HepG2 (cell line): ENCODE measurements around the gene ELL. TPM values are rescaled to one million over a fixed set of nuclear protein-coding genes. Genes with fewer than 3 reads are reported as not detected.

Experiments used
- BHLHE40 ChIP-seq: IDR thresholded peaks from 2 replicates; pipeline ENCODE4 v1.6.1; 2011; ENCODE audit warnings: low read length, improper control_type of control experiment
- ELF1 ChIP-seq: sonication (generic); formaldehyde crosslinking; IDR thresholded peaks from 2 replicates; pipeline ENCODE4 v1.4.0; 2020; ENCODE audit warnings: missing genetic modification reagents
- FOXC1 ChIP-seq: sonication (generic); formaldehyde crosslinking; IDR thresholded peaks from 2 replicates; pipeline ENCODE4 v1.8.0; 2022; ENCODE audit warnings: mild to moderate bottlenecking, missing genetic modification reagents, borderline replicate concordance
- ISL2 ChIP-seq: sonication (generic); formaldehyde crosslinking; IDR thresholded peaks from 2 replicates; pipeline ENCODE4 v1.5.0; 2020; ENCODE audit warnings: missing genetic modification reagents
- MAFF ChIP-seq: IDR thresholded peaks from 2 replicates; pipeline ENCODE4 v1.6.1; 2011; ENCODE audit warnings: low read depth, low read length, improper control_type of control experiment
- NR2F2 ChIP-seq: IDR thresholded peaks from 2 replicates; pipeline ENCODE4 v1.6.1; 2012; ENCODE audit warnings: low read depth, inconsistent platforms, borderline replicate concordance
- NR3C1 ChIP-seq: sonication (generic); formaldehyde crosslinking; IDR thresholded peaks from 2 replicates; pipeline ENCODE4 v1.4.0; 2020; ENCODE audit warnings: missing genetic modification reagents
- NRL ChIP-seq: sonication (generic); formaldehyde crosslinking; IDR thresholded peaks from 2 replicates; pipeline ENCODE4 v1.5.0; 2020; ENCODE audit warnings: missing genetic modification reagents, mild to moderate bottlenecking, moderate library complexity, borderline replicate concordance
- SNRNP70 ChIP-seq: fragments of 200-400 bp; formaldehyde crosslinking; IDR thresholded peaks from 2 replicates; pipeline ENCODE4 v1.6.1; 2017; ENCODE audit warnings: mild to moderate bottlenecking, low read depth, low read length, moderate library complexity
- SP5 ChIP-seq: IDR thresholded peaks from 2 replicates; pipeline ENCODE4 v1.6.1; 2016; ENCODE audit warnings: low read depth, borderline replicate concordance
- ZMYM2 ChIP-seq: sonication (generic); formaldehyde crosslinking; IDR thresholded peaks from 2 replicates; pipeline ENCODE4 v1.8.0; 2022; ENCODE audit warnings: mild to moderate bottlenecking, missing genetic modification reagents
- ZNF326 ChIP-seq: sonication (generic); formaldehyde crosslinking; IDR thresholded peaks from 2 replicates; pipeline ENCODE4 v1.4.0; 2020; ENCODE audit warnings: missing genetic modification reagents, borderline replicate concordance
- ZNF563 ChIP-seq: sonication (generic); formaldehyde crosslinking; IDR thresholded peaks from 2 replicates; pipeline ENCODE4 v1.8.0; 2022; ENCODE audit warnings: mild to moderate bottlenecking, moderate library complexity, missing genetic modification reagents
- polyA plus RNA-seq, 8 experiments: library from polyadenylated mRNA; depleted of rRNA in 3 of 8; stranded (reverse) in 7 of 8; unstranded in 1 of 8; fragments of >200 nt; fragmentation: Illumina TruSeq in 4 of 8; extraction: Trizol in 4 of 8; gene quantifications; 2 replicates each; pipeline versions ENCODE4 v1.2.1 to v1.2.3, GENCODE V29; 2011 to 2016; ENCODE audit warnings: low read depth in 4 of 8, missing spikeins in 1 of 8, mixed read lengths in 1 of 8; ENCODE audit not compliant: insufficient read depth in 1 of 8
- total RNA-seq, 5 experiments: library from RNA; depleted of rRNA; stranded (reverse); fragments of >200 nt; fragmentation: Illumina TruSeq; extraction: Trizol; gene quantifications; 2 replicates each; pipeline ENCODE4 v1.2.3, GENCODE V29; 2016; ENCODE audit warnings: low read depth in 1 of 5
- TF ChIP-seq, protein P1 (sequence below): sonication (generic); formaldehyde crosslinking; IDR thresholded peaks from 2 replicates; pipeline ENCODE4 v1.5.0; 2020; ENCODE audit warnings: mild to moderate bottlenecking, missing genetic modification reagents, moderate library complexity
- TF ChIP-seq, protein P2 (sequence below): sonication (generic); formaldehyde crosslinking; IDR thresholded peaks from 2 replicates; pipeline ENCODE4 v1.5.0; 2020; ENCODE audit warnings: missing genetic modification reagents, mild to moderate bottlenecking, borderline replicate concordance
- TF ChIP-seq, protein P3 (sequence below): fragments of 450-650 bp; IDR thresholded peaks from 2 replicates; pipeline ENCODE4 v1.6.1; 2016
- TF ChIP-seq, protein P4 (sequence below): sonication (generic); formaldehyde crosslinking; IDR thresholded peaks from 2 replicates; pipeline ENCODE4 v1.5.0; 2020; ENCODE audit warnings: missing genetic modification reagents
- TF ChIP-seq, protein P5 (sequence below): sonication (generic); formaldehyde crosslinking; IDR thresholded peaks from 2 replicates; pipeline ENCODE4 v1.4.0; 2020; ENCODE audit warnings: missing genetic modification reagents
- TF ChIP-seq, protein P6 (sequence below): sonication (generic); formaldehyde crosslinking; IDR thresholded peaks from 2 replicates; pipeline ENCODE4 v1.5.1; 2020; ENCODE audit warnings: mild to moderate bottlenecking, moderate library complexity, missing genetic modification reagents
- TF ChIP-seq, protein P7 (sequence below): sonication (generic); formaldehyde crosslinking; IDR thresholded peaks from 2 replicates; pipeline ENCODE4 v1.8.1; 2023; ENCODE audit warnings: mild to moderate bottlenecking, missing genetic modification reagents, borderline replicate concordance

The ELL gene
- total and polyA plus RNA-seq, 2 of the 13 experiments (the other 11 are each of a cell fraction or from before 2014, with no cell fraction given) = 3.7 to 5.4 TPM

DNA sequence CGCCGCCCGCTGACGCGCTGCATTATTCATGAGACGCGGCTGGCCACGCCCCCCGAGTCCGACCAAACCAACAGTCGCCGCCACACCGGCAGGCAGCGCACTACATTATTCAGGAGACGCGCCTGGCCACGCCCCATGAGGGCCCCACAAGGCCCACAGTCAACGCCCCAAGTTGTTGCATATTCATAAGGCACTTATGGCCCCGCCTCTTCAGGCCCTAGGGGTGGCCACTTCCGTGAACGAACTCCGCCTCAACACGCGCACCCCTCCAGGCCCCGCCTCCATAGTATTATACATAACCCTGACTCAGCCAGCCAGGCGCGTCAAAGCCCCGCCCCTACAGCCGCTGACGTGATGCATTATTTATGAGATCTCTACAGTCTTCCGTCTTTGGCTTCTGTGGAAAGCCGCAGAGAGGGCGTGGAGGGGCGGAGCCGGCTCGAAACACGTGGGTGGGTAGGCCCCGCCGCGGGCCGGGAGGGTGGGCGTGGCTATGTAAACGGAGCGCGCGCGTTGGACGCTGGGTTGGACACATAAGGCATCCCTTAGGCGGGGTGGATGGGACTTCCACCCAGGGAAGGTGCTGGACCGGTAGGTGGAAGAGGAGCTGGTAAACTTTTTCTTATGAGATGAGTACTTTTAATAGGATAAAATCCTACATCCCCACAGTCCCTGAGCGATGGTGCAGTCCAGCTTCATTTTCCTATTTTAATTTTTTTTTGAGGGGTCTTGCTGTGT, 423 bp upstream of the ELL start (continued):
- TF ChIP-seq, protein P1, sequence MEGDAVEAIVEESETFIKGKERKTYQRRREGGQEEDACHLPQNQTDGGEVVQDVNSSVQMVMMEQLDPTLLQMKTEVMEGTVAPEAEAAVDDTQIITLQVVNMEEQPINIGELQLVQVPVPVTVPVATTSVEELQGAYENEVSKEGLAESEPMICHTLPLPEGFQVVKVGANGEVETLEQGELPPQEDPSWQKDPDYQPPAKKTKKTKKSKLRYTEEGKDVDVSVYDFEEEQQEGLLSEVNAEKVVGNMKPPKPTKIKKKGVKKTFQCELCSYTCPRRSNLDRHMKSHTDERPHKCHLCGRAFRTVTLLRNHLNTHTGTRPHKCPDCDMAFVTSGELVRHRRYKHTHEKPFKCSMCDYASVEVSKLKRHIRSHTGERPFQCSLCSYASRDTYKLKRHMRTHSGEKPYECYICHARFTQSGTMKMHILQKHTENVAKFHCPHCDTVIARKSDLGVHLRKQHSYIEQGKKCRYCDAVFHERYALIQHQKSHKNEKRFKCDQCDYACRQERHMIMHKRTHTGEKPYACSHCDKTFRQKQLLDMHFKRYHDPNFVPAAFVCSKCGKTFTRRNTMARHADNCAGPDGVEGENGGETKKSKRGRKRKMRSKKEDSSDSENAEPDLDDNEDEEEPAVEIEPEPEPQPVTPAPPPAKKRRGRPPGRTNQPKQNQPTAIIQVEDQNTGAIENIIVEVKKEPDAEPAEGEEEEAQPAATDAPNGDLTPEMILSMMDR (CRISPR knock-in tag) = 0 out of 2 replicates have a peak, but pooled peaks have one; percentile 18
- TF ChIP-seq, protein P2, sequence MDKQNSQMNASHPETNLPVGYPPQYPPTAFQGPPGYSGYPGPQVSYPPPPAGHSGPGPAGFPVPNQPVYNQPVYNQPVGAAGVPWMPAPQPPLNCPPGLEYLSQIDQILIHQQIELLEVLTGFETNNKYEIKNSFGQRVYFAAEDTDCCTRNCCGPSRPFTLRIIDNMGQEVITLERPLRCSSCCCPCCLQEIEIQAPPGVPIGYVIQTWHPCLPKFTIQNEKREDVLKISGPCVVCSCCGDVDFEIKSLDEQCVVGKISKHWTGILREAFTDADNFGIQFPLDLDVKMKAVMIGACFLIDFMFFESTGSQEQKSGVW = no peak
- TF ChIP-seq NR2F2 (no peak), ZNF326 (no peak), ZMYM2 (CRISPR knock-in tag) (peak; percentile 30; the same call in 1 of the 2 replicates), NRL (CRISPR knock-in tag) (0 out of 2 replicates have a peak, but pooled peaks have one; percentile 0), SNRNP70 (no peak), ISL2 (CRISPR knock-in tag) (0 out of 2 replicates have a peak, but pooled peaks have one; percentile 23), MAFF (peak; percentile 62), SP5 (peak; percentile 69; the same call in 1 of the 2 replicates), BHLHE40 (peak; percentile 10; the same call in 1 of the 2 replicates), ZNF563 (CRISPR knock-in tag) (no peak), NR3C1 (no peak), FOXC1 (CRISPR knock-in tag) (no peak), ELF1 (CRISPR knock-in tag) (peak; percentile 94)
- TF ChIP-seq, protein P3, sequence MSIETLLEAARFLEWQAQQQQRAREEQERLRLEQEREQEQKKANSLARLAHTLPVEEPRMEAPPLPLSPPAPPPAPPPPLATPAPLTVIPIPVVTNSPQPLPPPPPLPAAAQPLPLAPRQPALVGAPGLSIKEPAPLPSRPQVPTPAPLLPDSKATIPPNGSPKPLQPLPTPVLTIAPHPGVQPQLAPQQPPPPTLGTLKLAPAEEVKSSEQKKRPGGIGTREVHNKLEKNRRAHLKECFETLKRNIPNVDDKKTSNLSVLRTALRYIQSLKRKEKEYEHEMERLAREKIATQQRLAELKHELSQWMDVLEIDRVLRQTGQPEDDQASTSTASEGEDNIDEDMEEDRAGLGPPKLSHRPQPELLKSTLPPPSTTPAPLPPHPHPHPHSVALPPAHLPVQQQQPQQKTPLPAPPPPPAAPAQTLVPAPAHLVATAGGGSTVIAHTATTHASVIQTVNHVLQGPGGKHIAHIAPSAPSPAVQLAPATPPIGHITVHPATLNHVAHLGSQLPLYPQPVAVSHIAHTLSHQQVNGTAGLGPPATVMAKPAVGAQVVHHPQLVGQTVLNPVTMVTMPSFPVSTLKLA = peak; percentile 74
- TF ChIP-seq, protein P4, sequence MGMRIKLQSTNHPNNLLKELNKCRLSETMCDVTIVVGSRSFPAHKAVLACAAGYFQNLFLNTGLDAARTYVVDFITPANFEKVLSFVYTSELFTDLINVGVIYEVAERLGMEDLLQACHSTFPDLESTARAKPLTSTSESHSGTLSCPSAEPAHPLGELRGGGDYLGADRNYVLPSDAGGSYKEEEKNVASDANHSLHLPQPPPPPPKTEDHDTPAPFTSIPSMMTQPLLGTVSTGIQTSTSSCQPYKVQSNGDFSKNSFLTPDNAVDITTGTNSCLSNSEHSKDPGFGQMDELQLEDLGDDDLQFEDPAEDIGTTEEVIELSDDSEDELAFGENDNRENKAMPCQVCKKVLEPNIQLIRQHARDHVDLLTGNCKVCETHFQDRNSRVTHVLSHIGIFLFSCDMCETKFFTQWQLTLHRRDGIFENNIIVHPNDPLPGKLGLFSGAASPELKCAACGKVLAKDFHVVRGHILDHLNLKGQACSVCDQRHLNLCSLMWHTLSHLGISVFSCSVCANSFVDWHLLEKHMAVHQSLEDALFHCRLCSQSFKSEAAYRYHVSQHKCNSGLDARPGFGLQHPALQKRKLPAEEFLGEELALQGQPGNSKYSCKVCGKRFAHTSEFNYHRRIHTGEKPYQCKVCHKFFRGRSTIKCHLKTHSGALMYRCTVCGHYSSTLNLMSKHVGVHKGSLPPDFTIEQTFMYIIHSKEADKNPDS = no peak
- TF ChIP-seq, protein P5, sequence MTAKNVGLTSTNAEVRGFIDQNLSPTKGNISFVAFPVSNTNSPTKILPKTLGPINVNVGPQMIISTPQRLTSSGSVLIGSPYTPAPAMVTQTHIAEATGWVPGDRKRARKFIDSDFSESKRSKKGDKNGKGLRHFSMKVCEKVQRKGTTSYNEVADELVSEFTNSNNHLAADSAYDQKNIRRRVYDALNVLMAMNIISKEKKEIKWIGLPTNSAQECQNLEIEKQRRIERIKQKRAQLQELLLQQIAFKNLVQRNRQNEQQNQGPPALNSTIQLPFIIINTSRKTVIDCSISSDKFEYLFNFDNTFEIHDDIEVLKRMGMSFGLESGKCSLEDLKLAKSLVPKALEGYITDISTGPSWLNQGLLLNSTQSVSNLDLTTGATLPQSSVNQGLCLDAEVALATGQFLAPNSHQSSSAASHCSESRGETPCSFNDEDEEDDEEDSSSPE (CRISPR knock-in tag) = no peak
- TF ChIP-seq, protein P6, sequence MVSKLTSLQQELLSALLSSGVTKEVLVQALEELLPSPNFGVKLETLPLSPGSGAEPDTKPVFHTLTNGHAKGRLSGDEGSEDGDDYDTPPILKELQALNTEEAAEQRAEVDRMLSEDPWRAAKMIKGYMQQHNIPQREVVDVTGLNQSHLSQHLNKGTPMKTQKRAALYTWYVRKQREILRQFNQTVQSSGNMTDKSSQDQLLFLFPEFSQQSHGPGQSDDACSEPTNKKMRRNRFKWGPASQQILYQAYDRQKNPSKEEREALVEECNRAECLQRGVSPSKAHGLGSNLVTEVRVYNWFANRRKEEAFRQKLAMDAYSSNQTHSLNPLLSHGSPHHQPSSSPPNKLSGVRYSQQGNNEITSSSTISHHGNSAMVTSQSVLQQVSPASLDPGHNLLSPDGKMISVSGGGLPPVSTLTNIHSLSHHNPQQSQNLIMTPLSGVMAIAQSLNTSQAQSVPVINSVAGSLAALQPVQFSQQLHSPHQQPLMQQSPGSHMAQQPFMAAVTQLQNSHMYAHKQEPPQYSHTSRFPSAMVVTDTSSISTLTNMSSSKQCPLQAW (CRISPR knock-in tag) = peak; percentile 8; the same call in 1 of the 2 replicates
- TF ChIP-seq, protein P7, sequence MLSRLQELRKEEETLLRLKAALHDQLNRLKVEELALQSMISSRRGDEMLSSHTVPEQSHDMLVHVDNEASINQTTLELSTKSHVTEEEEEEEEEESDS (CRISPR knock-in tag) = peak; percentile 99
